Kidney epithelial cell (primary cell): Measurements from ENCODE around the gene VPS35. TPM values are rescaled to one million over a fixed set of nuclear protein-coding genes. Genes with fewer than 3 reads are reported as not detected.
A peak's percentile ranks its signal among the peaks of the same experiment; 100 is the strongest.
"Not testable (repeated sequence)": the region's sequence is repeated elsewhere in the genome, so short reads cannot be mapped to it uniquely, and the experiment has no call there.

Source experiments
- DNase-seq: peaks from one replicate; pipeline ENCODE4 v3.0.0-alpha.2; 2010; ENCODE audit warnings: low read depth
- H3K27me3 ChIP-seq: 2 replicates; pipeline ENCODE4 v1.6.0; 2011; ENCODE audit warnings: low read length; ENCODE audit not compliant: control insufficient read depth, insufficient read depth
- H3K36me3 ChIP-seq: 2 replicates; pipeline ENCODE4 v1.5.1; 2011; ENCODE audit warnings: low read length; ENCODE audit not compliant: control insufficient read depth, insufficient read depth
- H3K4me3 ChIP-seq: 2 replicates; pipeline ENCODE4 v1.5.1; 2011; ENCODE audit warnings: low read depth, mild to moderate bottlenecking, control low read depth, low read length
- total RNA-seq: library from RNA; depleted of rRNA; stranded (reverse); fragments of >200 nt; gene quantifications from 2 replicates; pipeline ENCODE4 v1.2.3, GENCODE V29; 2015
- TF ChIP-seq, protein P1 (sequence below): IDR thresholded peaks from 2 replicates; pipeline ENCODE4 v1.5.1; 2011; ENCODE audit warnings: mild to moderate bottlenecking, moderate library complexity, low read length, control low read depth, inconsistent platforms; ENCODE audit not compliant: insufficient read depth, poor library complexity, severe bottlenecking

VPS35 gene
- total RNA-seq, 1 donor from 2014 or later: 147 TPM

DNA sequence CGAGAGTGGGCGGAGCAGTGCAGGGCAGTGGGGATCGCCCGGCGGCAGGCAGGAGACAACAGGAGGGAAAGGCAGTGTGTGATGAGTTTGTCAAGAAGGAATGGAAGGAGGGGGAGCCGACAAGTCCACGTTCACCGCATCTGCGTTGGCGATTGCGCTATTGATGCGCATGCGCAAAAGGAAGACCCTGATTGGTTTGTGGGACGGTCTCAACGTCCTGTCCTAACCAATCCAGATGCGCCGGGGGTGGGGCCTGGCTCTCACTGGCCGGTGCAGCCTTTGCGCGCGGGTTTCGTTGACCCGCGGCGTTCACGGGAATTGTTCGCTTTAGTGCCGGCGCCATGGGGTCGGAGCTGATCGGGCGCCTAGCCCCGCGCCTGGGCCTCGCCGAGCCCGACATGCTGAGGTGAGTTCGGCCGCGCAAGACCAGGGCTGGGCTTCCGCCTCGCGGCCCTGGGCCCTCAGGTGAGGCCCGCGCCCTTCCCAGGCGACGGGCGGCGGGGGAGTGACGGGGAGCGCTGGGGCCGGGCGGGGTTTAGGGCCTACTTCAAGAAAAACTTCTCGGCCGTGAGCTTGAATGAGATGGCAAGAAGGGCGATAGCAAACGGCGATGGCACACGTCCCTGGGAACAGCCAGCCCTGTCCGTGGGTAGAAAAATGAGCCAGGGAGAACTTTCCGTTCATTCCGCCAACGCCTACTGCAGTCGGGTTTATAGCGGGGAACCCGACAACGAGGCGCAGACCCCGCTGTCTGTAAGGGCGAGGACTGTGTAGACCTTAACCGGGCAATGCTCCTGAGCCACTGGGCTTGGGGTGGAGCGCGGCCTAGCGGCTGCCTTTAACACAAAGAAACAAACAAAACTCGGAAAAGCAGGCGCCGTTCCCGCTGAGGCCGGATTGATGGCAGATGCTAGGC is 645 bp upstream of the VPS35 start, which contains the start of gene ORC6:
ORC6 (plus strand) TSS at position 295 of the 916 bp plus-strand sequence; CDS start at position 342, 47 bp downstream.
- Histone ChIP-seq H3K27me3 (no peaks in the 10 kb centered on the region), H3K4me3 (peak within 1 kb of the TSS; percentile 60), H3K36me3 (no peaks in the 10 kb centered on the region)
- peak; percentile 74 for DNase-seq
- TF ChIP-seq, protein P1, sequence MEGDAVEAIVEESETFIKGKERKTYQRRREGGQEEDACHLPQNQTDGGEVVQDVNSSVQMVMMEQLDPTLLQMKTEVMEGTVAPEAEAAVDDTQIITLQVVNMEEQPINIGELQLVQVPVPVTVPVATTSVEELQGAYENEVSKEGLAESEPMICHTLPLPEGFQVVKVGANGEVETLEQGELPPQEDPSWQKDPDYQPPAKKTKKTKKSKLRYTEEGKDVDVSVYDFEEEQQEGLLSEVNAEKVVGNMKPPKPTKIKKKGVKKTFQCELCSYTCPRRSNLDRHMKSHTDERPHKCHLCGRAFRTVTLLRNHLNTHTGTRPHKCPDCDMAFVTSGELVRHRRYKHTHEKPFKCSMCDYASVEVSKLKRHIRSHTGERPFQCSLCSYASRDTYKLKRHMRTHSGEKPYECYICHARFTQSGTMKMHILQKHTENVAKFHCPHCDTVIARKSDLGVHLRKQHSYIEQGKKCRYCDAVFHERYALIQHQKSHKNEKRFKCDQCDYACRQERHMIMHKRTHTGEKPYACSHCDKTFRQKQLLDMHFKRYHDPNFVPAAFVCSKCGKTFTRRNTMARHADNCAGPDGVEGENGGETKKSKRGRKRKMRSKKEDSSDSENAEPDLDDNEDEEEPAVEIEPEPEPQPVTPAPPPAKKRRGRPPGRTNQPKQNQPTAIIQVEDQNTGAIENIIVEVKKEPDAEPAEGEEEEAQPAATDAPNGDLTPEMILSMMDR: peak; percentile 67

DNA sequence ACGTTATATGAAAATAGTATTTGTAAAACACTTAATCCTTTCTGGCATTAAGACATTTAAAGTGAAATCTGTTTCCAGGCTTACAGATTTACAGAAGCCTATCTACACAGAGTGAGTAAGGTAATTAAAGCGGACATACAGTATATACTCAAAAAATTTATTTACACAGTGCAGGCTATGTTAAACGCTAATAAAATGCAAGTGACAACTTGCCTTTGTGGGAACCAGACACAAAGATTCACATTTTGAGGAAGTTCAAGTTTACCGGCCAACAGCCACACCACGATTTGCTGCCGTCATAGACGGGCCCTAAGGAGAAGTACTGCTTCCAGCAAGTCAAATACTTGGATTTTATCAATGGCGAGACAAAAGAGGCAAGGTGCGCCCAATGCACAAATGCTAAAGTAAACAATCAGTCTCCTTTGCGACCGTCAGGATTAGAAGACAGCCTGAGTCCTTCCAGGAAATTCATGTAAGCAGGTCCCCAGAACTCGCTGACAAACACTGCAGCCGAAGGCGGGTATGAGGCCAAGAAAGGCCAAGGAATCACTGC is 801 bp downstream of the VPS35 start:
- no peak for DNase-seq
- Histone ChIP-seq H3K27me3 (no peaks in the 10 kb centered on the region), H3K4me3 (peak overlapping the region; percentile 60), H3K36me3 (no peaks in the 10 kb centered on the region)
- TF ChIP-seq, protein P1: no peak

DNA sequence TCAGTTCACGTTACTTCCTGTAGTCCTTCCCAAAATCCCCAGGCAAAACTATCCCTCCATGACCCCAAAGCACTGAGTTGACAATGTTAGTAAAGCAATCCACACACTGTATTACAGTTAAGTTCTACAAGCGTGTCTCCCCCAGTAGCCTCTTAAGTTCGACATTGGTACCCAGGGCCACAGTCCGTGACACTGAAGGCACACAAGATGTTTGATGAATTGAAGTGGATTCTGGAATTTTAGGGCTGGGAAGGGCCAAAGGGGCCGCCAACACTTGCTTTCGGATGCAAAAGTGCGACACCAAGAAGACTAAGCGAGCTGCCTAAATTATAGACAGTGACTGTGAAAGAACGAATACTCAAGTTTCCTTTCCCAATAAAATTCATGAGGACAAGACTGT is 1.5 kb downstream of the VPS35 start:
- Histone ChIP-seq H3K27me3 (no peaks in the 10 kb centered on the region), H3K4me3 (peak overlapping the region; percentile 60), H3K36me3 (no peaks in the 10 kb centered on the region)
- no peak for DNase-seq
- TF ChIP-seq, protein P1: no peak

DNA sequence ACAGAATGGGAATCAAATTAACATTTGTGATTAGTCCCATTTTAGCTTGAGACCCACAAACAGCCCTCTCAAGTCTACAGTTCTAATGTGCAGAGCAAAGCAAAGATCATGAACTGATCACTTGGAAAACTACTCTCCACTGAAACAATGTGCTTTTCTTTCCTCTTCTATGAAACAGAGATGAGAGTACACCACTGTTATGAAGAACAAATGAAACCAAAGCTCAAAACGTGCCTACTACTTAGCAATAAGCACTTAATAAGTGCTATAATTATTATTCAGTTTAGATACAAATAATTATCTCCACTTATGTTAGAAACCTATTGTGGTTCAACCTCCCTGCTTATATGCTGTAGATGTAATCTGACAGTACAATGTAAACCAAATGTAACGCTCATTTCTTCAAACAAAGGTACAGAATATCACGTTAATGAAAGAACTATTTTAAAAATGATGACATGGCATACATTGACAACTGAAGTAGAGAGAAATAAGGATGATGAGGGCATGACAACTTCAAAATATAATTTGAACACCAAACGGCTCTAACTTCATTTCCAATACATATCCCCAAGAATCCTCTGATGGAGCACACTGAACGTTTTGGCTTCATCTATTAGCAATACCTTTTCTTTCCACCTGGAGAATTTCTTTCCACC is 2.0 kb downstream of the VPS35 start:
- Histone ChIP-seq H3K4me3 (peak overlapping the region; percentile 60), H3K27me3 (no peaks in the 10 kb centered on the region), H3K36me3 (no peaks in the 10 kb centered on the region)
- TF ChIP-seq, protein P1: no peak
- DNase-seq: no peak

DNA sequence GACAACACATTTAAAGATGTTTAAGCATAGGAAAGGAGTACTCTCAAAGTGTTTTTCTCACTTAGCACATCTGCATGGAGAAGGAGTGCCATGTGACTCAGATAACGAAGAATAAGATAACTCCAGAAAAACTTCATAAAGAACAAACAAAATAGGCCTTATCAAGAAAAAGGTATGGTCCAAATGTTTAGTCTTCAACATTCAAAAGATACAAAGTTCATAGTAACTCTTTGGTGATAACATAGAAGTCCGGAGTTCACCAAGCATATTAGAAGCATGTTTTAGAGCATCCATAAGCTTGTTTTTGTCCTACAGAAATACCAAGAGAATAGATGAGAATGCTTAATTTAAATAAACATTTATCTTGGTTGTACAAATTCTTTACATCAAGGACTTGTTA is 7.1 kb downstream of the VPS35 start:
- DNase-seq, H3K36me3 ChIP-seq, H3K27me3 ChIP-seq, H3K4me3 ChIP-seq: not testable (repeated sequence)

DNA sequence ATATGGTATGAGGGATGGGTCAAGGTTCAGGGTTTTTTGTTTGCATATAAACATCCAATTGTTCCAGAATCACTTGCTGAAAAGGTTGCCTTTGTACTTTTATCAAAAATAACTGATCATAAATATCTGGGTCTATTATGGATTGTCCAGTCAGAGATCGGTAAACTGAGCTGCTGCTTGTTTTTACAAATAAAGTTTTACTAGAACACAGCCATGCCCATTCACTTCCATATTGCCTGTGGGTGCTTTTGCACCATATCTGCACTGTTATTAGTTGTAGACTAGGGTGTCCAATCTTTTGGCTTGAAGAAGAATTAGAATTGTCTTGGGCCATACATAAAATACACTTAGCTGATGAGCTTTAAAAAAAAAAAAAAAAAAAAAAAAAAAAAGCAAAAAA is 11.0 kb downstream of the VPS35 start:
- H3K27me3 ChIP-seq, DNase-seq, H3K4me3 ChIP-seq, H3K36me3 ChIP-seq: not testable (repeated sequence)
